ENCODE measurements around the gene NFKB2. TPM values are rescaled to one million over a fixed set of nuclear protein-coding genes. Genes with fewer than 3 reads are reported as not detected.

Gene NFKB2
- polyA plus RNA-seq, 1 donor from 2014 or later = 0.30 TPM

- Histone ChIP-seq H2AFZ (ENCODE audit: low read depth, low read length) (no peak overlapping the region), H3K27ac (ENCODE audit: low read length) (no peak overlapping the region), H3K9ac (ENCODE audit: low read length) (peak overlapping the region; percentile 26), H3F3A (ENCODE audit: insufficient read depth, low read length, poor library complexity, severe bottlenecking) (peaks cover 6% of the 10 kb centered on the region), H3K27me3 (ENCODE audit: insufficient read depth, low read depth, low read length) (no peaks in the 10 kb centered on the region), H3K79me2 (replicated peaks; ENCODE audit: insufficient read depth, low read length) (peaks cover 14% of the 10 kb centered on the region), H3K9me3 (ENCODE audit: low read length) (no peaks in the 10 kb centered on the region), H4K20me1 (ENCODE audit: insufficient read depth) (no peaks in the 10 kb centered on the region), H3K4me3 (ENCODE audit: low read length) (peak overlapping the region; percentile 97), H3K9me2 (ENCODE audit: insufficient read depth, low read length) (no peaks in the 10 kb centered on the region), H3K36me3 (ENCODE audit: insufficient read depth, low read length) (no peaks in the 10 kb centered on the region), H3K4me2 (ENCODE audit: low read length) (peak overlapping the region; percentile 30)
- no peak for TF ChIP-seq MXI1 (conservative IDR thresholded peaks at IDR 0.05; ENCODE audit: poor library complexity, severe bottlenecking)
- TF ChIP-seq RAD21 (conservative IDR thresholded peaks at IDR 0.05) = no peak
- TF ChIP-seq POLR2AphosphoS5 (IDR thresholded peaks at IDR 0.05) = no peak
- no peak for TF ChIP-seq CTCF (IDR thresholded peaks at IDR 0.05; ENCODE audit: poor library complexity, severe bottlenecking)
- no peak for TF ChIP-seq SMC3 (conservative IDR thresholded peaks at IDR 0.05; ENCODE audit: poor library complexity)
- TF ChIP-seq EZH2 (IDR thresholded peaks at IDR 0.05; ENCODE audit: borderline replicate concordance, insufficient read depth, low read length, poor library complexity, severe bottlenecking) = no peak
- TF ChIP-seq EP300 (conservative IDR thresholded peaks at IDR 0.05; ENCODE audit: poor library complexity, severe bottlenecking) = no peak
- no peak for TF ChIP-seq TAF1 (IDR thresholded peaks at IDR 0.05; ENCODE audit: low read depth)
- no peak for TF ChIP-seq REST (IDR thresholded peaks at IDR 0.05; ENCODE audit: borderline replicate concordance)
These were observed 20.8 kb downstream of the NFKB2 start for GRCh38 chr10:102416283-102416682.

GRCh38 chr10:102416695-102417094 lies 21.2 kb downstream of the NFKB2 start:
- H3K9ac ChIP-seq (ENCODE audit: low read length) = no peak overlapping the region
- H3K9me2 ChIP-seq (ENCODE audit: insufficient read depth, low read length) = no peaks in the 10 kb centered on the region
- H3F3A ChIP-seq (ENCODE audit: insufficient read depth, low read length, poor library complexity, severe bottlenecking) = peaks cover 6% of the 10 kb centered on the region
- H3K4me3 ChIP-seq (ENCODE audit: low read length) = peak overlapping the region; percentile 97
- peaks cover 14% of the 10 kb centered on the region for H3K79me2 ChIP-seq (replicated peaks; ENCODE audit: insufficient read depth, low read length)
- H2AFZ ChIP-seq (ENCODE audit: low read depth, low read length) = no peak overlapping the region
- H3K9me3 ChIP-seq (ENCODE audit: low read length) = no peaks in the 10 kb centered on the region
- H3K27ac ChIP-seq (ENCODE audit: low read length) = no peak overlapping the region
- H3K36me3 ChIP-seq (ENCODE audit: insufficient read depth, low read length) = no peaks in the 10 kb centered on the region
- no peak overlapping the region for H3K4me2 ChIP-seq (ENCODE audit: low read length)
- no peaks in the 10 kb centered on the region for H3K27me3 ChIP-seq (ENCODE audit: insufficient read depth, low read depth, low read length)
- no peak for TF ChIP-seq POLR2AphosphoS5 (IDR thresholded peaks at IDR 0.05)
- TF ChIP-seq MXI1 (conservative IDR thresholded peaks at IDR 0.05; ENCODE audit: poor library complexity, severe bottlenecking) = no peak
- TF ChIP-seq SMC3 (conservative IDR thresholded peaks at IDR 0.05; ENCODE audit: poor library complexity) = no peak
- no peak for TF ChIP-seq CTCF (IDR thresholded peaks at IDR 0.05; ENCODE audit: poor library complexity, severe bottlenecking)
- no peaks in the 10 kb centered on the region for H4K20me1 ChIP-seq (ENCODE audit: insufficient read depth)
